Hindlimb muscle (tissue), 1 donor: Measurements from ENCODE around the gene SMAD2. TPM values are rescaled to one million over a fixed set of nuclear protein-coding genes. Genes with fewer than 3 reads are reported as not detected.

ENCODE experiments used
- DNase-seq: peaks from one replicate; pipeline ENCODE4 v3.0.0-alpha.2; 2013
- polyA plus RNA-seq: library from polyadenylated mRNA; unstranded; fragments of 120-200 nt; gene quantifications from one replicate; pipeline ENCODE4 v1.2.1, GENCODE V29; 2013; ENCODE audit not compliant: insufficient read length

SMAD2 gene
- polyA plus RNA-seq, 1 donor = 60.7 TPM

DNA sequence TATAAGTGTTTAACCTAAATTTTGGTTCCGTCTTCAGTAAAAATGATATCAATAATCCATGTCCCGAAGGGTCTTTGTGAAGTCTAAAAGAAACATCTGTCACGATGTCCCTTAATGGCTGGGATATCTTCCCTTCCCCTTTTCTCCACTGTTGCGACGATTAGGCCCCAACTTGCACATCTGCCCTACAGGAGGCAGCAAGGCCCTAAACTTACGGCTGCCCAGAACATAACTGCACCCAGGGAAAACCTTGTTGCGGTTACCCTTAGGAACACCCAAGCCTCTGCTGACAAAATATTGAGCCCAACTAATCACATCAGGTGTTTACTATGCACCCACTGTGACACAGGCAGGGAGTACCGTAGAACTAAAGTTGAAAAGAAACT, 1.3 kb upstream of the SMAD2 start:
- DNase-seq = peak; percentile 16

DNA sequence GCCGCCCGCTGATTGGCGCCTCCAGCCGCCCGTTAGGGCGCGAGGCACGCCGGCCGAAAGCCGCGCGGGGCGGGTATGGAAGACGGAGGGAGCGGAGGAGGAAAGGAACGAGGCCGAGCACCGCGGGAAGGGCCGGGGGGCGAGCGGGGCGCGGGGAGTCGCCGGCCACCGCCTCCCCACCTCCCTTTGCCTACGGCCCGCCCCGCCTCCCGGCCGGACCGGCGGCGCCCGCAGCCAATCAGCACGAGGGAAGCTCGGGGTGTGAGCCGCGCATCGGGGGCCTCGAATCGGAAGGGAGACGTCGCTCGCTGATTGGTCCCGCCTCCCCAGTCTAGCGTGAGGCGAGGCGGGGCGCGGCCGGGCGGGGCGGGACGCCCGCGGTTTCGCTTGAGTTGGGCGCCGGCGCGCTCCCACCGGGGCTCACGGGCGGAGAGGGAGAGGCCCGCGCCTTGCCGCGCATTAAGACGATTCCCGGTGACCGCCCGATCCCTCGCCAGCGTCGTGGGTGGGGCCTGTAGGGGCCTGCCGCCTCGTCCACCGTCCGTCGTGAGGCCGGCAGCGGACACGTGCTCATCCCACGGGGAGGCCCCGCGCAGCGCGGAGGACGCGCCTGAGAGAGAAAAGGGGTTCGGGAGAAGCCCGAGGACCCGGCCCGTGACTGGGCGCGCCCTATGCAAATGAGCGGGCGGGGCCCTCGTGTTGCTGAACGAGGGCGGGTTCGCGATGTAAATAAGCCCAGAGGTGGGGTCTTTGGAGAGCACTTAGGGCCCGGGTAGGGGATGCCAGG, 665 bp upstream of the SMAD2 start:
- DNase-seq = peak; percentile 96

DNA sequence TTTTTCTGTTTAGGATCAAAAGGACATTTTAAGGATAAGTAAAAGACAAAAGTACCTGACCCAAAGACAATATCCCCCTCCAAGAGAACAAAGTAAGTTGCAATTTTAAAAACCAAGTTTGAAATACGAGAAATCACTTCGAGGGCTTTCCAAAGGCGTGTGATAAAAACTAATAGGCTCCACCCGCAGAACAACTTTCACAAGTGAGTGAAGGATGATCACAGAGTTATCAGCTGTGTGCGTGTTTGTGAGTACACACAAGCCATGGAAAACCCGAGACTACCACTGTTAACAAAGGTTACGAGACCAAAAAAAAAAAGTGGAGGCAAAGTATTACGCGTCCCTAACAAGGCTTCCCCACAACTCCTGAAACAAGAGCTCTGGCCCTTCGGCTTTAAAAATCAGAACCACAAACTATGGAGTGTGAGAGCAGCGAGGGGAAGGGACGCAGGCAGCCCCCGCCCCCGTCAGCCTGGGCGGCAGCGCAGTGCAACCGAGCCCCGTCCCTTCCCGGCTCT, 719 bp downstream of the SMAD2 start:
- no peak for DNase-seq

DNA sequence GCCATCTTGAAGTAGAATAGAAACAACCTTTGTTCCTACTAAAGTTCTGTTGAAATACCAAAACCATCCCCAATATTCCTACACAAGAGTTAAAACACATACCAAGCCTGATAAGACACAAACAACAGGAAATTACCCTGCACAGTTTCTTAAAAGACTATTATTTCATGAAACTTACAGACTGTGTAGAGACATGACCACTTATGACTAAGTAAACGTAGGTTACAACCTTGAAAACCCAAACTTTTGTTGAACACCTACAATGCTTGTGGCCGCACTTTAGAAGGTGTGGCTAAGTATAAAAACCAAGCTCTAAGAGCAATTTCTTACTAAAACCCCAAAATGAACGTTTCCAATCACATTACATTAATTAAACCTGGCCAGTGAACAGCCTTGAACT, 2.0 kb downstream of the SMAD2 start:
- no peak for DNase-seq

DNA sequence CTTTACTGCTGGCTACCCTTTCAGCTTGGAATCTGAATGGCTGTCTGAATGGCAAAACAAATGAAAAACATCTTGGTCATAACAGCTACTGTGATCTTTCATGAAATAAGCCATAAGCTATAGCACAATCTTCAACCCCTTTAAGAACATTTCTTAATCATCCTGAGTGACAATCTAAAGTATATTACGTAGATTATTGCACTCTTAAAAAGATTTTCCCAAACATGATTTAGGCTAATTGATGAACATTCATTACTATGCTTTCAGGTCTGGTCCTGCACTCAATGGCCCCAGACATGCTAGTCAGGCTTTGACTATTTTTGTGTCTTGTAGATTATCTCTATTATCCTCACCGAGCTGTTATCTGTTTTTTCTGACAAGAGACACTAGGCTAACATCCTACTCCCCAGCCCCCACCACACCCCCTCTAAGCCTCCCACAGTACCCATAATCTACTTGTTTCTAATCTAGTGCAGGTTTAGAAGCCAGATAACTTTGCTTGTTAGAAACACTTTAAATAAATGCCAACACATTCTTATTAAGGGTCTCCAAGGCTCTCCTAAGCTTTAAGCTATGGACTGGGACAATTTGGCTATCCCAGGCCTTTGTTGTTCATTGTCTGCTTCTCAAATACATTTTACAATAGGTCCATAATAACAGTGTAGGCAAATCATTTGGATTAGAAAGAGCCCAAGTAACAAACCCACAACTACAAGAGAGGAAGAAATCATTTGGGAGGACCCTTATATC, 4.2 kb downstream of the SMAD2 start:
- DNase-seq = no peak

DNA sequence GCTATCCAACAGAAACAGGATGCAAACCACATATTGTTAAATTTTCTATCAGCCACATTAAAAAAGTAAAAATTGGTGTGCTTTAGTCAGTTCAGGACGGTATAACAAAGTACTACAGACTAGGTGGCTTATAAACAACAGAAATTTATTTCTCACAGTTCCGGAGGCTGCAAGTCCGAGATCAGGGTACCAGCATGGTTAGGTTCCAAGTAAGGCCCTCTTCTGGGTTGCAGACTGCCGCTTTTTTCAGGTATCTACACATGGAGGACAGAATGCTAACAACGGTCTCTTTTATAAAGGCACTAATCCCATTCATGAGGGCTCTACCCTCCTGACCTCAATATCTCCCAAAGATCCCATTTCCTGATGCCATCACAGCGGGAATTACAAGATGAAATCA, 10.5 kb downstream of the SMAD2 start:
- no peak for DNase-seq

DNA sequence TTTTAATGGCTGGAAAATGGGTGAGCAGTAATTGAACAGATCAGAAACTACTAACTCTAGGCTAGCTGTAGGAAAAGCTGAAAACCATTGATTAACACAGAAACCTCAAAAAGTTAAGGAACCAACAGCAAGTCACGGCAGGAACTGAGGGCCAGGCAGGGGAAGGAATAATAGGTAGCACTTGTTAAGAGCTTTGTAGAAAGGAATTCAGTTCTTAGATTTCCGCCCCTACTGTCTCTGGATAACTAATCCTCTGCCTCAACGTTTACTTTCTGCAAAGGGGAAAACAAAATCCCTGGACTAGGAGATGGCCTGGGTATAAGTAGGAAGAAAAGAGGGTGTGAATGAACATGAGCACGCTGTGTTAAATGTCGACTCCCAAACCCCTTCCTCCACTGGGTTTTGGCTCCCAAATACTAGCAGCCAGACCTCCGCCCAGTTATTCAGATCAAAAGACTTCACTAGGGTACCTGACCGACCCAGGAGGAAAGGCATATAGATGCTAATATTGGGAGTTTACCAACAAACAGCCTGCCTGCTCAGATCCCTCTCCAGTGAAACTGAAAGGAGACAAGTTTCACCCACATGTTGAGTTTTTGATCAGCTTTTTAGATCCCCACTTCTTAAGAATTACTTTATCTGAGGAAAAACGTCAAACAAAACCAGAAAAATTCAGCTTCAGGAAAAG, 12.4 kb downstream of the SMAD2 start:
- DNase-seq = no peak

DNA sequence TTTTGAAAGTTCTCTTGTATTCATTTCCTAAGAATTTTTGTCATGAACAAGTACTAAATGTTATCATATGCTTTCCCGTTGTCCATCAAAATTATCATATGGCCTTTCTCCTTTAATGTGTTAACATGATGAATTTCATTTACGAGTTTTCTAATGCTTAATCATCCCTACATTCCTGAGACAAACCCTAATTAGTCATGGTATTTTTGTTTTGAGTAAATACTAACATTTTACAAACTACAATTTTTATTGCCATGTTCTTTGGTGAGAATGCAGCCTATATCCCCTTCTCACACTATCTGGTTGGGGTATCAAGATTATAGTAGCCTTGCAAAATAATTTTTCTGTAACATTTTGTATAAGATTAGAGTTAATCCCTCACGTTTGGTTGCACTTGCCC, 14.5 kb downstream of the SMAD2 start:
- no peak for DNase-seq

DNA sequence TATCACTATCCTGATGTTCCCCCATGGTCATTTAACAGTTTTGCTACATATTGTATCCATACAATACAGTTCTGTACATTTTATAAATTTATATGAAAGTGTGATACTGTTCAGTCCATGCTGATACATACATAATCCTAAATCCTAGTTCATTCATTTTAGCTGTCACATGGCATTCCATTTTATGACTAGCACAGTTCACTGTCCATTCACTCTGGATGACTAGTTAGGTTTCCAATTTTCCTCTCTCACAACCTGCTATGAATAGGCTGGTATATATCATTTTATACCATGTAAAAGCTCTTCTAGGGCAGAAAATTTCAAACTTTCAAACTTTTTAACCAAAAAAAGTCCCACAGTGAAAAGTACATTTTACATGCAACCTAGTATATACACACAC, 15.2 kb downstream of the SMAD2 start:
- DNase-seq = no peak

DNA sequence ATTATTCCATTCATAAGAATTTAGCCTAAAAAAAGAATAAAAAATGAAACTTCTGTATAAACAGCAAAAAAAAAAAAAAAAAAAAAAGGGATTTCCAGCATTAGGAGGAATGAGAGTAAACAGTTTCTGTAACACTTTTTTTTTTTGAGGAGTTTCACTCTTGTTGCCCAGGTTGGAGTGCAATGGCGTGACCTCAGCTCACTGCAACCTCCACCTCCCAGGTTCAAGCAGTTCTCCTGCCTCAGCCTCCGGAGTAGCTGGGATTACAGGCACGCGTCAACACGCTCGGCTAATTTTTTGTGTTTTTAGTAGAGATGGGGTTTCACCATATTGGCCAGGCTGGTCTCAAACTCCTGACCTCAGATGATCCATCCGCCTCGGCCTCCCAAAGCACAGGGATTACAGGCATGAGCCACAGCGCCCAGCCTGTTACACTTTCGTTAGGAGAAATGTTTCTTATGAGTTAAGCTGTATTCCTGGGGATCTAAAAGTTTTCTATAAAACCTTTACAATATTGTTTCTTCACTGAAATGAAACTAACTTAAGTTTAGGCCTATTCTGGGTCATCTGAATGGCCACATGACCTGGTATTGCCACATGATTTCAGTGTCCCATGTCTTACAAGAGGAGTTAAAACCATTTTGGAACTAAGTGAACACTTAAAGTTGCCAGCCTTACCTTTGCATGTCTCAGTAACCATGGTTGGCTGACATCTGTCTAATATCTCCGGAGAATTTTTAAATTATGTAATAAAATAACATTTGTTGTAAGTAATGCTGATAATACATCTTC, 17.5 kb downstream of the SMAD2 start:
- no peak for DNase-seq

DNA sequence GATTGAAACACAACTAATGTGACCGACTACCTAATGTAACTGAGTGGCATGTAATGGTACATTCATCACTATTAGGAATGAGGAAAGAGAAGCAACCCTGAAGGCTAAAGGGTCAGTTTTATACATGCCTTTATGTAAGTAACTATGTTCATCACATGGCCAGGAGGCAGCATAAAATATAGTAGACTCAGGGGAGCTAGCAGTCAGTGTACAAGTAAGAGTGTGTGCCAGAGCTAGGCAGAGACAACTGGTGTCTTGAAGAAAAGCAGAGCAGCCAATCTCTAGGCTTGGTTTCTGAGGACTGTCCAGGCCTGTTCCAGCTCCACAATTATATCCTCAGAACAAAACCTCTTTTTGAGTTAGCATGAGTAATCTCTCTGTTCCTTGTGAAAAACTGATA, 18.1 kb downstream of the SMAD2 start:
- no peak for DNase-seq

DNA sequence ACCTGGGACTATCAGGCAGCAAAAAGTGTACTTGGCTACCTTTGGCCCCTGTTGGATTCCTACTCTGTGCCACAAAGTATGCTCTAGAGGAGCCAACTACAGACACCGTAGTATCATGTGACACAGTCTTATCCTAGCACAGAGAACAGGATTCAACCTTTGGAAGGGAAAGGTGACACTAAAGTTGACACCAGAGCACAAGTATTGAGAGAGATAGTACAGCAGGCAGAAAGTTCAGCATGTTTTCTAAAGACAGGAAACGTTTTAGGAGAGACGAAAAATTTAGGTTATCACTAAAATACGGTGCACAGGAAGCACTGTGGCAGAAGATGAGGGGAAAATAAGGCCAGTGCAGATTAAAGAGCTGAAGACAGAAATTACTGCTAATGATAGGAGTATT, 18.6 kb downstream of the SMAD2 start:
- DNase-seq = no peak

DNA sequence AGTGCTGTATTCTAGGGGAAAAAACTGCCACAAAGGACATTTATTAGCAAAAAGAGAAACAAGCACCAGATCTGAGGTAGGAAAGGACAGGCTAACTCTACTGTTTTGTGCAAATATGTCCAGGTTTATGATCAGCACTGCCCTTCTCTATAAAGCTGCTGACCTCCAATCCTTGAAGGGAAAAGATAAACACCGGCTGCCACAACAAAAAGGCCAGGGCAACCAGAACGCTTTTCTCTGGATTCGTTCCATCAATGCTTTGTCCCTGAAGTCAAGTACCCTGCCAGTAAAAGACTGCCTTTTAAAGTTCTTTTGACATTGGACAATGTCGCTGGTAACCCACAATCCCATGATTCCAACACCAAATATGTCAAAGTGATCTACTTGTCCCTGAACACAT, 21.0 kb downstream of the SMAD2 start:
- DNase-seq = no peak

DNA sequence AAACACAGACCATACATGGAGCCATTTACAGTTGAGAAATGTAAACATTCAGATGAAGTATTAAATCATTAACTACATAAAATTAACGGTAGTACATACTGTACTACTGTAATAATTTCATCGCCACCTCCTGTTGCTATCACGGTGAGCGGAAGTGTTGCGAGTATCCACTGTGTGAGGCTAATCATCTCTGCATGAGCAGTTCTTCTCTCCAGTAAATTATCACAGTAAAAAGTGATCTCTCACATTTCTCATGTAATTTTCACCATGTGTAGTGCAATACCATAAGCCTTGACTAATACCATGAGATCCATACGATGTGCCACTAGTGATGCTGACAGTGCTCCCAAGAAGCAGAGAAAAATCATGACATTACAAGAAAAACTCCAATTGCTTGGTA, 21.9 kb downstream of the SMAD2 start:
- DNase-seq = no peak

DNA sequence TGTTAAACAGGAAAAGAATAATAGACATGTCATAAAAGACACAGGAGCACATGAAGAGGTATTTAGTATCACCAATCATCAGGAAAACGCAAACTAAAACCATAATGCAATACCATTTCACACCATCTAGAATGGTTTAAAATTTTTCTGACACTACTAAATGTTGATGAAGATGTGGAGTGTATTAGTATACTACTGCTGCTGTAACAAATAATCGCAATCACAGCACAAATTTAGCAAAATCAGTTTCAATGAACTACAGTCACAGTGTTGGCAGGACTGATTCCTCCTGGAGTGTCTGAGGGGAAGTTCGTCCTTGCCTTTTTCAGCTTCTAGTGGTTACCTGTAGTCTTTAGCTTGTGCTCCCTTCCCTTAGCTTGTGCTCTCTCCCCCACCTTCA, 24.1 kb downstream of the SMAD2 start:
- no peak for DNase-seq

DNA sequence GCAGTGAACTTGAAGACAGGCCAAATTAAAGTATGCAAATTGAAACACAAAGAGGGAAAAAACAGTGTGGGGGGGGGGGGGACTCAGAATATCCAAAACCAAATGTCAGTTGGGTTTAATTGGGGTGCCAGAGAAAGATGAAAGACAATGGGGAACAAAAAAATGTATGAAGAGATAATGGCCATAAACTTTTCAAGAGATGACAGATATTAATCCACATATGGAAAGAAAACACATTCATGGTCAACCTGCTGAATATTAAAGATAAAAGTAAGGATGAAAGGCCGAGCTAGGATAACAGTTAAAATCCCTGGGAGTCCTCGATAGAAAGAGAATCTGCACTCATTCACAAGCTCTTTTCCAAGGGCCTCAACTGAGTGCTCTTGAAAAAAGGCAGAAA, 26.6 kb downstream of the SMAD2 start:
- no peak for DNase-seq

DNA sequence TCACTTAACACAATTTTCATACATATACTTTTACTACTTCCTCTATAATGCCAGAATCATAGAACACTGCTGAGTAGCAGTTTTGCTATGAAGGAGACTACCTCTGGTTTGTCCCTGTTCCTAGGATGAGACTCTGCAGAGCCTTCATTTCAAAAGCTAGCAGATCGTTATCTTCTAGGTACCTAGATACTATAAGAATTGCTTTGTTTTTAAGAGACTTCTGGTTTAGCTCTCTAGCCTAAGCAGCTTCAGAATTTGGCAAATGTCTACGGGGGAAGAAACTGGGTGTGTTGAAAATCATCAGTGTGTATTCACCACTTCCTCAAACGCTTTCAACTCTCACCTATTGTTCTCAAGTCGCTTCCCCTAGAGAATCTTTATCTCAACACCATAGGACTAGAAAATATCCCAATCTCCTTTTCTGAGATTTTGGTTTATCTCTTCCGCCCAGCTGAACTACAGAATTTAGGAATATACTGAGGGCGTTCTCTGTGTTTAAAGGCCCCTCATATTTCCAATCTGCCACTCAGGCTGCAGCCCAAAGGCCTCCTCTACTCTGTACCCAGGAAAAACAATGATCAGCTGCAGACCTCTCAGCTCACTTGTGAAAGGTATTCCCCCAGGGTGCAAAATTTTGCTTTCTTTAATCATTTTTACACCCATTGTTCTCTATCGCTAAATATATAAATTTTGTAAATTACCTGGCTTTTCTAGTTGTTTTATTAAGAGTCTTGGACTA, 28.7 kb downstream of the SMAD2 start:
- no peak for DNase-seq

DNA sequence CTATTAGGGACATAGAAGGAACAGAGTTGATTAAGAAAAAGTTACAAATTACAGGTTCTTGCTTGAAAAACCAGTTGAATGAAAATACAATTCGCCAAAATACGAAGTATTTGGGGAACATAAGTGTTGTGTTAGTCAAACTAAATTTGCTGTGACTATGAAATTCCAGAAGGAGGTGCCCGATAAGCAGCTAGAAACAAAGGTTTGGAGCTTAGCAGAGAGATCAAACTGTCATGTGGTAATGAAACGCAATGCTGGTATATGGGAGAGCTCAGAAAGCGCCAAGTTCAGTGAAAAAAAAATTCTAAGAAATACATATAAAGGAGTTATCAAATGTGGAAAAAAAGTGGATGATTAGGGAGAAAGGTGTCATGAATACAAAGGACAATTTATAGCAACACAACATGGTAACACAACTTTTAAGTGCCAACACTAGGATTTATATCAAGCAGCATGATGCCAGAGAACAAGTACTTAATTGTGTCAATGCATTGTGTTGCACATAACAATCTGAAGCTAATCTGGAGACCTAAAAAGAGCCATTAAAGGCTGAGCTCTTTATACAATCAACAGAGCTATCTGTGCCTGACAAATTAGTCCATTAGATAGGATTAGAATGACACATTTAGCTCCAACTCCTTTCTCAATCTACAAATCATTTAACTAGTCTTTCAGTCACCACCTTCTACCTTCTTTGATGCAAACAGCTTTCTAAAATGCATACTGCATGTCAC, 31.2 kb downstream of the SMAD2 start:
- DNase-seq = no peak

DNA sequence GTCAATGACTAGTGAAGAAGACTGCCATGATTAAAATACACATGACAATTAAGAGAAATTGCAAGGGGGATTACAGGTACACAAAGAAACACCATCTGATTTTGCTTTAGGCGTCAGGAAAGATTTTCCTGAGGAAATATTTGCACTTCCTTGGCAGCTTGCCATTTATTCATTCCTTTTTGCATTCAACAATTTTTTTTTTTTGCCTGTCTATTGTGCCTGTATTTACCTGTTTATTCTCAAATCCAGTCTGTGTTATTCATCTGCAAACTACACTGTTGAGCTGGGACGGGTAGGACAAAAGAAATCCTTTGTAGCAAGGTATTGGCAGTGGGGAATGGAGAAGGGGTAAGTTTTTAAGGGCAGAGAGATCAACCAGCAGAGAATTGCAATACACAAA, 31.8 kb downstream of the SMAD2 start:
- no peak for DNase-seq

DNA sequence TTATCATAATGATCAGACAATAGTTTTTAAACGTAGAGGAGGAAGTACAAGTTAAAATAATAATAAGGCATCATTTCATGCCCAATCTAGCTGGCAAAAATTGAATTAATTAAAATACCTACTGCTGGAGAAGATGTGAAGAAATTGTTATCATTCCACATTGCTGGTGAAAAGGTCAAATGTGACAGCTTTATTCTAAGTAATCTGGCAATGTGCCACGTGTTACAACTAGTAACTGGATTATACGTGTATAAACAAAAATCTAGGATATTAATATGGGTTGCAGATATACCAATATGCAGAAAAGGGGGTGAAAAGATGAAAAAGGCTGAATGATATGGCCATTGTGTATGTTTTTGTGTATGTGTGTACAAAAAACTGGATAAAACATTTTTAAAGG, 32.4 kb downstream of the SMAD2 start:
- no peak for DNase-seq

DNA sequence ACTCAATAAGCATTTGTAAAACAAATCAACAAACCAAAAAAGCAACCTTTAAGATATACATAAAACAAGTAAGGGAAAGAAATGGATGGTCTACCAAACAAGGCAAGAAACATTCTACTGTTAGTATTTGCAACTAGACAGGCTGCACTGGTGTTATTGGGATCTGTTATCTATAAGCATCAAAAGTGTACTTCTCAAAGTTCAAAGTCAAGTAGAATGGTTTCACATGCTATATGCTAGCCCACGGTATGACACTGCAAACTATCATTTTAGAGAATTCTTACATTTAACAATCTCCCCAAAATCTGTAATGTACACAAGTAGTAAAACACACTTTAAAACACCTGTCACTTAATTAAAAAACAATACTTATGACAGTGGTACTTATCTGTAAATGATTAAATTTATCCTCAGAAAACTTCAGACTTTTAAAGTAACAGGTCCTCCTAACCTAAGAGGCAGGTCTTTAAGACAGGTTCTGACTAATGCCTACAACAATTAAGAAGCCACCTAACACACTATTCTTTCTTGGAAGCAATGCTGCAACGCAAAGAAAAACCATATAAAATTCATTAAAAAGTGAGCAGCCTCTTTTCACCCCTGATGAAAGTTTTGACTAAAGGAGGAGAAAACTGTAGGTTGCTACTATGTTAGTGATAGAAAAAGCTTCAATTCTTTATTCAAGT, 34.8 kb downstream of the SMAD2 start:
- no peak for DNase-seq
